Thyroid gland (tissue), 4 donors: ENCODE results near the gene CAVIN1. TPM values are rescaled to one million over a fixed set of nuclear protein-coding genes. Genes with fewer than 3 reads are reported as not detected.
"Not testable (repeated sequence)": the region's sequence is repeated elsewhere in the genome, so short reads cannot be mapped to it uniquely, and the experiment has no call there.

Experiments
- DNase-seq, 2 donors: peaks; one replicate each; pipeline ENCODE4 v3.0.0-alpha.2; 2019
- H3K27ac ChIP-seq, 3 donors: fragments of 200-600 bp; sonication (generic); 1 replicate in 2 of 3; 2 replicates in 1 of 3; pipeline ENCODE4 v1.5.1; 2016 to 2019; ENCODE audit warnings: mild to moderate bottlenecking in 1 of 3, moderate library complexity in 1 of 3
- H3K27me3 ChIP-seq: fragments of 200-600 bp; sonication (generic); one replicate; pipeline ENCODE4 v1.5.1; 2019
- H3K36me3 ChIP-seq, 2 donors: fragments of 200-600 bp; sonication (generic); one replicate each; pipeline ENCODE4 v1.5.1; 2016 to 2019
- H3K4me1 ChIP-seq, 2 donors: fragments of 200-600 bp; sonication (generic); one replicate each; pipeline ENCODE4 v1.5.1; 2017 to 2019
- H3K4me3 ChIP-seq, 3 donors: fragments of 200-600 bp; sonication (generic); replicated peaks in 1 of 3; 1 replicate in 2 of 3; 2 replicates in 1 of 3; pipeline ENCODE4 v1.5.1; 2016; ENCODE audit warnings: mild to moderate bottlenecking in 1 of 3
- H3K9me3 ChIP-seq: fragments of 200-600 bp; sonication (generic); one replicate; pipeline ENCODE4 v1.5.1; 2017
- POLR2A ChIP-seq, 2 donors: fragments of 450-650 bp; IDR thresholded peaks; one replicate each; pipeline ENCODE4 v1.6.1; 2017; ENCODE audit warnings: antibody characterized with exemption in 2 of 2, mild to moderate bottlenecking in 2 of 2, moderate library complexity in 1 of 2
- WGBS, 2 donors: methylation state at CpG; one replicate each; pipeline ENCODE4 v1.1.5; 2017; 5-methylcytosine and 5-hydroxymethylcytosine counted together
- intact Hi-C: fragments of 100-400 bp; cut with DNase I; formaldehyde crosslinking; loops from one replicate; pipeline ENCODE4 v1.15.1; 2023
- total RNA-seq, 4 donors: library from RNA; depleted of rRNA; stranded (reverse); fragments of >200 nt; gene quantifications; one replicate each; pipeline ENCODE4 v1.2.3, GENCODE V29; 2016
- TF ChIP-seq, protein P1 (sequence below), 6 experiments: fragments of 200-600 bp in 3 of 6; fragments of 450-650 bp in 3 of 6; sonication (generic) in 3 of 6; IDR thresholded peaks; one replicate each; pipeline ENCODE4 v1.5.1; 2016 to 2019; ENCODE audit warnings: antibody characterized with exemption in 6 of 6, mild to moderate bottlenecking in 2 of 6, inconsistent platforms in 1 of 6, moderate library complexity in 1 of 6

CAVIN1 gene
- total RNA-seq, 4 donors from 2014 or later = 173 to 199 (median 187) TPM

DNA sequence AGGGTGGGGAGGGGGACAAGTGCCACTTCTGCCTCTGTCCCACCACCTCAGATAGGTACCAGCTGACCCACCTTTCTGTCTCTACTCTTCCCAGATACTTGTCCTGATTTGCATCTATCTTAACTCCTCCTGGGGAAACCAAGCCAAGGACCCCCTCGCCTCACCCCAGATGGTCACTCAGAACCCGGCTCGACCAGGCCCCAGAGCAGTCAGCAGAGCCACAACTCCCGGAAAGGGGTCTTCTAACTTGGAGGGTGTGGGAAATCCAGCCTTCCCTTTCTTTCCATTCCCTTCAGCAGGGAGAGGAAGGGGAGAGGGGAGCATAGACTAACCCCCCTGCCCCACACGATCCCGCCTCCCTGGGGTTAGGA is 1.9 kb downstream of the CAVIN1 start:
- peaks cover 23 to 28% of the 10 kb centered on the region in 2 donors for H3K4me1 ChIP-seq
- no peak for DNase-seq
- no peaks in the 10 kb centered on the region for H3K27me3 ChIP-seq
- no peaks in the 10 kb centered on the region for H3K9me3 ChIP-seq
- peak overlapping the region; percentile 91 to 98 (median 96) for H3K27ac ChIP-seq
- 37 to 45% methylated on average over 6 of the region's 6 CpGs for WGBS, 2 donors
- no peaks in the 10 kb centered on the region for H3K36me3 ChIP-seq
- H3K4me3 ChIP-seq = peak overlapping the region; percentile 12 to 99 (median 81)
- intact Hi-C loops = loop anchor here (5.0 kb wide), 1 partner anchor 96 kb away; no protein-coding TSS in a partner anchor
- TF ChIP-seq, protein P1, sequence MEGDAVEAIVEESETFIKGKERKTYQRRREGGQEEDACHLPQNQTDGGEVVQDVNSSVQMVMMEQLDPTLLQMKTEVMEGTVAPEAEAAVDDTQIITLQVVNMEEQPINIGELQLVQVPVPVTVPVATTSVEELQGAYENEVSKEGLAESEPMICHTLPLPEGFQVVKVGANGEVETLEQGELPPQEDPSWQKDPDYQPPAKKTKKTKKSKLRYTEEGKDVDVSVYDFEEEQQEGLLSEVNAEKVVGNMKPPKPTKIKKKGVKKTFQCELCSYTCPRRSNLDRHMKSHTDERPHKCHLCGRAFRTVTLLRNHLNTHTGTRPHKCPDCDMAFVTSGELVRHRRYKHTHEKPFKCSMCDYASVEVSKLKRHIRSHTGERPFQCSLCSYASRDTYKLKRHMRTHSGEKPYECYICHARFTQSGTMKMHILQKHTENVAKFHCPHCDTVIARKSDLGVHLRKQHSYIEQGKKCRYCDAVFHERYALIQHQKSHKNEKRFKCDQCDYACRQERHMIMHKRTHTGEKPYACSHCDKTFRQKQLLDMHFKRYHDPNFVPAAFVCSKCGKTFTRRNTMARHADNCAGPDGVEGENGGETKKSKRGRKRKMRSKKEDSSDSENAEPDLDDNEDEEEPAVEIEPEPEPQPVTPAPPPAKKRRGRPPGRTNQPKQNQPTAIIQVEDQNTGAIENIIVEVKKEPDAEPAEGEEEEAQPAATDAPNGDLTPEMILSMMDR (IDR thresholded peaks at IDR 0.05) = no peak
- TF ChIP-seq POLR2A (IDR thresholded peaks at IDR 0.05) = no peak

DNA sequence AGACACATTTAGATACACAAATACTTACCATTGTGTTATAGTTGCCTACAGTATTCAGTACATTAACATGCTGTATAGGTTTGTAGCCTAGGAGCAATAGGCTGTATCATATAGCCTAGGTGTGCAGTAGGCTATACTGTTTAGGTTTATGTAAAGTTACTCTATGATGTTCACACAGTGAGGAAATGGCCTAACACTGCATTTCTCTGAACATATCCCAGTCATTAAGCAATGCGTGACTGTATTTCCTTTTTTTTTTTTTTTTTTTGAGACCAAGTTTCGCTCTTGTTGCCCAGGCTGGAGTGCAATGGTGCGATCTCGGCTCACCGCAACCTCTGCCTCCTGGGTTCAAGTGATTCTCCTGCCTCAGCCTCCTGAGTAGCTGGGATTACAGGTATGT is 5.1 kb downstream of the CAVIN1 start:
- Histone ChIP-seq H3K4me1 (peaks cover 43 to 52% of the 10 kb centered on the region in 2 donors), H3K27ac (peak overlapping the region in 1 of 3 donors; percentile 87)
- intact Hi-C loops = loop anchor here (10.0 kb wide), 1 partner anchor 47 kb away; no protein-coding TSS in a partner anchor
- DNase-seq, H3K4me3 ChIP-seq, H3K27me3 ChIP-seq, H3K9me3 ChIP-seq, H3K36me3 ChIP-seq: not testable (repeated sequence)
- 78 to 83% methylated on average over 5 of the region's 5 CpGs for WGBS, 2 donors

DNA sequence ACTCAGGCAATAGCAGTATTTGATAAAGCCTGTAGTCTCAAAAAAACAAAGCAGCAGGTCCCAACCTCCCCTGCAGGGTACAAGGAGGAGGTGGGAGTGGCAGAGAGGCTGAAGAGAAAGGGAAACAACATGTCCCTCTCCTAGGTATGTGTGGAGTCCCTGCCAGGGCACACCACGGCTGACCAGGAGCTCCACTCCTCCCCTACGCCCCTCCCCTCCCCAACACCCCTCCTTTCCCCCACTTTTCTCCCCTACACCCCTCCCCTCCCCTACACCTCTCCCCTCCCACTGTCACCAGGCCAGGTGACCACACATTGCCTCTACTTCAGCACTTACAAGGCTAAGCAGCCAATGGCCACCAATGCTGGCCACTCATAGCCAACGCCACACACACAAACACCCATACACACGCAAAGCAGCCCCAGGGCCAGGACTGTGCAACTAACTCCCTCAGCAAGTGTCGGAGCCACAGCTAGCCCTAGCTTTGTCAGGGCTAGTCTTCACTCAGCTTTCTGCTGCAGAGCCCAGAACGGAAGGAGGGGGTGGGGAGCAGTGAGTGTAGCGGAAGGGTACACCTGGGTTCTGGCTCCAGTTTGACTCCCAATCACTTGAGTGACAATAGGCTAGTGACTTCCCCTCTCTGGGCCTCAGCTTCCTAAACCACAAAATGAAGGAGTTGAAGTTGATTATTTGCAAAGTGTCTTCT is 8.2 kb downstream of the CAVIN1 start:
- Histone ChIP-seq H3K27ac (peak overlapping the region; percentile 87 to 93 (median 89)), H3K27me3 (no peaks in the 10 kb centered on the region), H3K4me3 (no peak overlapping the region), H3K36me3 (no peaks in the 10 kb centered on the region), H3K9me3 (no peaks in the 10 kb centered on the region), H3K4me1 (peaks cover 52 to 63% of the 10 kb centered on the region in 2 donors)
- DNase-seq = peak; percentile 80 to 86
- TF ChIP-seq, protein P1 (IDR thresholded peaks at IDR 0.05) = peak in 4 of 6 experiments; percentile 11 to 36 (median 28)
- TF ChIP-seq POLR2A (IDR thresholded peaks at IDR 0.05) = peak in 1 of 2 donors; percentile 11
- intact Hi-C loops = loop anchor here (10.0 kb wide), 1 partner anchor 50 kb away; no protein-coding TSS in a partner anchor
- WGBS, 2 donors = 34 to 37% methylated on average over 7 of the region's 7 CpGs

DNA sequence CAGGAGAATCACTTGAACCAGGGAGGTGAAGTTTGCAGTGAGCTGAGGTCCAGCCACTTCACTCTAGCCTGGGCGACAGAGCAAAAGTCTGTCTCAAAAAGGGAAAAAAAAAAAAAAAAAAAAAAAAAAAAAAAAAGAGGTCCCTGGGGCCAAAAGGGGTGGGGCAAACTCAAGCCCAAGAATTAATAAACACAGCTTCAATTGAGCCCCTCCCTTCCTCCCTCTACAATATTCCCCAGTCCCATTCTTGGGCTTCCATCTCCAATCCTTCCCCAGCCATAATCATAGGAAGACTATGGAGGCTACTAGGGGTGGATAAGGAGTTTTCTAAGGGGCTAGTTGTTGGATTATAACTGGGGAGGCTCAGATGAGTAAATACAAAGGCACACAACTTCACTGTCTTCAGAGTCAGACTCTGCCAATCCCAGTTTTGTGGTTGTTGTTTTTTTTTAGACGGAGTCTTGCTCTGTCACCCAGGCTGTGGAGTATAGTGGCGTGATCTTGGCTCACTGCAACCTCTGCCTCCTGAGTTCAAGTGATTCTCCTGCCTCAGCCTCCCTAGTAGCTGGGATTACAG is 9.5 kb downstream of the CAVIN1 start:
- Histone ChIP-seq H3K36me3 (no peaks in the 10 kb centered on the region), H3K4me3 (no peak overlapping the region), H3K27me3 (no peaks in the 10 kb centered on the region), H3K4me1 (peaks cover 62 to 75% of the 10 kb centered on the region in 2 donors), H3K27ac (peak overlapping the region; percentile 87 to 93 (median 89)), H3K9me3 (no peaks in the 10 kb centered on the region)
- TF ChIP-seq POLR2A (IDR thresholded peaks at IDR 0.05) = no peak
- TF ChIP-seq, protein P1 (IDR thresholded peaks at IDR 0.05) = no peak
- WGBS, 2 donors = 66 to 68% methylated on average over 3 of the region's 3 CpGs
- intact Hi-C loops = loop anchor here (10.0 kb wide), 1 partner anchor 51 kb away; no protein-coding TSS in a partner anchor
- no peak for DNase-seq

DNA sequence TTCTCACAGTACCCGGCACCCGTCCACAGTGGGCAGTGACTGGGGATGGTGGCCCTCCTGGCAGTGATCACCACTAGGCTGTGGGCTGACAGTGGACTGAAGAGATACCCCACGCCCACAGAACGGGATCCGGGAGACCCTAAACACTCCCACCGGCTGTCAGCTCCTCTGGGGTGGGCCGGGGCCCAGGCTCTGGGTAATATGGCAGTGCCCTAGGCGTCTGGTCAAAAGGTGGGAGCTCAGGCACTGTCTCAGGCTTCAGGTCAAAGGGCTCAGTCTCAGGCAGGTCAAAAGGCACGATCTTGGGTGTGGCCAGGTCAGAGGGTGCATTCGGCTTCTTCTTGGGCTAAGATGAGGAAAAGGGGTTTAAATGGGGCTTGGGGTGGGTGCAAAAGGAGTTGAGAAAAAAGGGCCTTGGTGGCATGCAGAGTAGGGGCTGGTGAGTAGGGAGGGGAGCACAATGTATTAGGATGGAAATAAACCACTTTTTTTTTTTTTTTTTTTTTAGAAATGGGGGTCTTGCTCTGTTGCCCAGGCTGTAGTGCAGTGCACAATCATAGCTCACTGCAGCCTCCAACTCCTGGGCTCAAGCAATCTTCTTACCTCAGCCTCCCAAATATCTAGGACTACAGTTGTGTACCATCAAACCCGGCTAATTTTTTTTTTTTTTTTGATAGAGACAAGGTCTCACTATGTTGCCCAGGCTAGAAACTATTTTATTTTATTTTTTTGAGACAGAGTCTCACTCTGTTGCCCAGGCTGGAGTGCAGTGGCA is 11.0 kb downstream of the CAVIN1 start:
- Histone ChIP-seq H3K4me1 (peaks cover 63 to 87% of the 10 kb centered on the region in 2 donors), H3K27me3 (no peaks in the 10 kb centered on the region), H3K4me3 (no peak overlapping the region), H3K27ac (peak overlapping the region in 2 of 3 donors; percentile 47 to 90), H3K36me3 (no peaks in the 10 kb centered on the region), H3K9me3 (no peaks in the 10 kb centered on the region)
- TF ChIP-seq, protein P1 (IDR thresholded peaks at IDR 0.05) = no peak
- no peak for TF ChIP-seq POLR2A (IDR thresholded peaks at IDR 0.05)
- DNase-seq = no peak
- intact Hi-C loops = loop anchor here (10.0 kb wide), 1 partner anchor 53 kb away; no protein-coding TSS in a partner anchor
- WGBS, 2 donors = 79 to 86% methylated on average over 10 to 11 of the region's 11 CpGs
